Stimulated activated CD4-positive, alpha-beta T cell treated with anti-CD3 and anti-CD28 coated beads, TNF-alpha, amount 100 ng/mL, for 1 hour (primary cell): Measurements from ENCODE around the gene CMTM7.

Experiments used
- DNase-seq, 3 donors: peaks; one replicate each; pipeline ENCODE4 v3.0.0-alpha.2; 2020; ENCODE audit warnings: low read depth in 3 of 3, low spot score in 1 of 3

CMTM7 gene, protein sequence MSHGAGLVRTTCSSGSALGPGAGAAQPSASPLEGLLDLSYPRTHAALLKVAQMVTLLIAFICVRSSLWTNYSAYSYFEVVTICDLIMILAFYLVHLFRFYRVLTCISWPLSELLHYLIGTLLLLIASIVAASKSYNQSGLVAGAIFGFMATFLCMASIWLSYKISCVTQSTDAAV

DNA sequence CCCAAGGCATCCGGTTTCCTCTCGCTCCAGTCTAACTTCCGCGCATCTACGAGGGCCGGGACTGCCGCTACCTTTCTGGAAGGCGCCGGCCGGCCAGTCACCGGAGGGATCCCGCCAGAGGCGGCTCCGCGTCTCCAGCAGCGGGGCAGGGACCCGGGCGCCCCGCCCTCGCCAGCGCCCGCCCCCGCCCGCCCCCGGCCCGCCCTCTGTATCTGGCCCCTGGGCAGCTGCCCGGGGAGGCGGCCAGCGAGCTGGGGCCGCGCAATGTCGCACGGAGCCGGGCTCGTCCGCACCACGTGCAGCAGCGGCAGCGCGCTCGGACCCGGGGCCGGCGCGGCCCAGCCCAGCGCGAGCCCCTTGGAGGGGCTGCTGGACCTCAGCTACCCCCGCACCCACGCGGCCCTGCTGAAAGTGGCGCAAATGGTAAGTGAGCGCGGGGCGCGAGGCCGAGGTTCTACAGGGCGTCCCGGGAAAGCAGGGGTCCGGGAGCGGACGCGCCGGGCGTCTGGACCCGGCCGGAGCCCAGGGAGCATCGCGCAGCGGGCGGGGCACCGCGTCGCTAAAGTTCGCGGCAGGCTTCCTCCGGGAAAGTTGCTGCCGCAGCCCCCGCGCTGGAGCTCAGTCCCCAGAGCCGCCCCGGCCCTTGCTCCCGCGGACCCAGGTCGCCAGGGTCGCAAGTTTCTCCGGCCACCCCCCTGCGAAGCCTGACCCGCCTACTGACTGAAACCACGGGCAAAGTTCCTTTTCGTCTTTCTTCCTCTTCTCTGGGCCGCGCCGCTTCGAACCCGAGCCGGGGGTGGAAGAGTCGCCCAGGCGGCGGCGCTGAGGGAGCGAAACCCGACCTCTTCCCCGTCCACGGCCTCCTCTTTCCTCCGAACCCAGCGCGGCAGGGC is at the start of gene CMTM7:
Gene CMTM7 (plus strand): TSS at position 211 of the 893 bp plus-strand sequence. CDS start 54 bp downstream, at position 265.
- peak in 1 of 3 donors; percentile 35 for DNase-seq

DNA sequence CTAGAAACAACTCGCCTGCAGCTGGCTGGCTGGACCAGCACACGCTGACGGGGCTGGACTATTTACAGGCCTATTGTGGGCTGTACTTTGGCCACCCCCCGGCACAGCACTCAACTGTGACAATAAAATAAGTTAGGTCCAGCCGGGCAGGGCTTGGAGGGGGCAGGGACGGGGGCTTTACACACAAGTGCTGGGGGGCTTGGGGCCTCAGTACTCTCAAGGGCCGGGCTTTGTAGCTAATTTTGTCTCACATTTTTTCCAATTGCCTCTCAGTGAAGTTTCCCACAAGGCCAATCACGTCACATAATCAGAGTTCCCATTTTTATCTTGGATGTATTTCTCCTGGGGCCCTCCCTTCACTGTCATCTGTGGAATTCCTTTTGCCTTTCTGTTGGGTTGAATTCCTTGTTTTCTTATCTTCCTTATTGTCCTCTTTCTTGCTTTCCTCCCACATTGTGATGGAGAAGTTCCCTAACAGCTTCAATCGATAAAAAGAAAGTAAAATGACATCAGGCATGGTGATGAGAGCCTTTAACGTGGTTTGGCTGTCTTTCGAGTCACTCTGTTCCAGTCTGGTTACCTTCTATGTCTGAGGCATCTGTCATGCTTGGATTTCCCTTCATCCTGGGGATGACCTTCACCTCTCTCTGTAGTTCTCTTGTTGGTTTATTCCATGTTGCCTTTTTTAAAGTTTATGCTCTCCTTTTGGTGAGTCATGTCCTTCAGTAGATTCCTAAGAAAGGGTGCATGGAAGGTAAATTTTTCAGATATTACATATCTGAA is 44.1 kb upstream of the CMTM7 start:
- no peak for DNase-seq

DNA sequence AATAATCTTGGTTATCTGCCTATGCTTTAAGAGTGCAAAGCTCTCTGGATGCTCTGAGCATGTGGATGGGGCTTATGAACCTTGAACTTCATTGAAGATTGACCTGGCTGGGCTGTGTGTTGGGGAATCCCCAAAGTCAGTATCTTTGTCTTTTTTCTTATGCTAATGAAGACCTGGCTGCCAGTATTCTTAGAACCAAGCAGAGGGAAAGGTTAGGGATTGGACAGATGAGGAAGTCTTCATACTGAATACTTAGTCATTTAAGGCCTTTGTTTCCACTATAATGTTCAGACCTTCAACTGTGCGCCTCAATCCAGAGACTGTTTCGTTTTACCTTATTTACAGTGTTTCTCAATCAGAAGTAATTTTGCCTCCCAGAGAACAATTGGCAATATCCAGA is 42.5 kb upstream of the CMTM7 start:
- DNase-seq: no peak

DNA sequence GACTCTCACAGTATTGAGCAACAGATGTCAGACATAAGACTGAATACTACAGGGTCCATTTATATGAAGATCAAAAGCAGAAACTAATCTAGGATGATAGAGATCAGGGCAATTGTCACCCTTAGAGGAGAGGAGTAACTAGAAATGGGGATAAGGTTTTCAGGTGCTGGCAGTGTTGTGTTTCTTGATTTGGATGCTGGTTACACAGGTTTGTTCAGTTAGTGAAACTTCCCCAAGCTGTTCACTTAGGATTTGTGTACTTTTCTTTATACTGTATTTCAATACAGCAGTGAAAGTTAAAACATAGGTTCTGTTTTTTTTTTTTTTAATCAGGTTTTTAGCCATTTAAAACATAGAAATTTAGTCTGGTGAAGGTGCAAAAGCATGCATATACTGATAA is 39.1 kb upstream of the CMTM7 start:
- no peak for DNase-seq

DNA sequence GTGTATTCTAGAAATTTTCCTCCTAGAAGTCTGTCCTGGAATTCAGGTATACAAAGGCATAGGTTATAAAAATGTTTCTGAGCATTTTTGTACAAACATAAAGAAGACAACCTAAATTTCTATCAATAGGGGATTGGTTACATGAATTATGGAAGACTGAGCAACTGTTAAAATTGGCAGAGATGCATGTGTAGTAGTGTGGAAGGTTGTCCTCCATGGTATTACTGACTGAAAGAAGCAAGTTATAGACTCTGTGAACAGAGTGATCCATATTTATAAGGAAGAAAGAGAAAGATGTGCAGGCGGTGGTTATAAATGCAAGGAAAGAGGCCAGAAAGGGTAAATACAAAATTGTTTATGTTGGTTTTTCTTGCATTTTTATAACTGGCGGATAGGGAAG is 38.3 kb upstream of the CMTM7 start:
- DNase-seq: no peak

DNA sequence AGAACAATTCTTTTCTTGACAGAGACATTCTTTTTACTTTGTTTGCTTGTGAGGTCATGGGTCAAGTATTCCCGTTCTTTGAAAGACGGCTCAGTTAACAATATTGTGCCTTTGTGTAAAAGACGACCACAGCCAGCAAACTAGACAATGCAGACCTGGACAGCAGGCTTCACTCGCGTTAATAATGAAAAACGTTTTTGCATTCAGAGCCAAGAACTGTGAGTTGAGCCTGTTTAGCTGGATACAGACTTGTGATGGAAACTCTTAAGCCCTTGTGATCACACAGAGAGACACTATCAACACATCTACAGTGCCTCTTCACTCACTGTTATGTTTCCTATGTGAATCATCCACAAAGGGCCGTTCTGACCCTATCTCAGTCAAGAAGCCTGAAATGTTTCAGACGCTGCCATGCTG is 37.3 kb upstream of the CMTM7 start:
- DNase-seq: no peak

DNA sequence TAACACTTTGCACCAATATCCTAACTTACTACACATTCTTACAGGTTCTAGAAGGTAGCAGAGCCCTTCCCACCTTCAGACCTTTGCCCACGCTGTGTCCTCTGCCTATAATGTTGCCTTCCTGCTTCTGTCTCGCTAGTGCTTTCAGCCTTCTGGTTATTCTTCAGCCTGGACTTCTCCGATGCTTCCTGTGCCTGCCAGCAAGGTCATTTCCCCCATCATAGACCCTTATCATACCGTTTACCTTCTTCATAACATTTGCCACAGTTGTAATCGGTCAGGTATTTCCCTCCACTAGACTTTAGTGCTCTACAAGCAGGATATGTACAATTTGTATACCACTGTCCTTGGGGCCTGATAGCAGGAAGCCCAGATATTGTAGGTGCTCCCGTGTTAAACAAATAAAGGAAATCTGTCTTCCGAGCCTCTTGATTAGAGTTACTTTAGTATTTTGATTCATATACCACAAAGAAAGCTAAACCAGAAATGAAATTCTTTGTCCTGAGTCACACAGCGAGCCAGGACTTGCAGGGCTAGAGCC is 35.8 kb upstream of the CMTM7 start:
- DNase-seq: no peak

DNA sequence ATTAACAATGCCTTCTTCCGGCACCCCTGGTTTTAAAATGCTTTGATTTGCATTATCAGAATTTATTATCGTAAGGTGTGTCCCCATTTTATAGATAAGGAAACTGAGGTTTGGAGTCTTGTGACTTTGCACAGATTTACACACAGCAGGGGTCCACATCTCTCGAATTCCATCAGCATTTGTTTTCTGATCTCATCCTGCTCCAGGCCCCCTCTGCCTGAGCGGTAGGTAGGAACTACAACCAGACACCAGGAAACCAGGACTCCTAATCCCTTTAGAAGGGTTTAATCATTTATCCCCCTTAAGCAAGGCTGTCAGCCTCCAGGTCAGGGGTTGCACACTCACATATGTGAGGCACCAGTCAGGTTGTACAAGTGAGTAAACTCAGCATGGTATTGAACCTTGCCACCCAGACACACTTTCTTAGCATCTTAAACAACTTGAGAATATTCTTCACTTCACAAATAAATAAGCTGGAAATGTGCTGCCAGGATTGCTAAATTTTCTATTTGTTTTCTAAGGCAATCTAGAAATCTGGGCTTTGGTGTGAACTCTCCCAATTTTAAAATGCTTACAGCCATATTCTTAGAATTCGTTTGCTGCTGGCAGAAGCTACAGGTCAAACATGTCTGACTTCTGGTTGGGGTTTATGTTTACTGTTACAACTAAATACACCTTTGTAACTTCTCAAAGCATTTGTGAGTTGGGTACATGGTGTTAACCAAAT is 31.7 kb upstream of the CMTM7 start:
- no peak for DNase-seq

DNA sequence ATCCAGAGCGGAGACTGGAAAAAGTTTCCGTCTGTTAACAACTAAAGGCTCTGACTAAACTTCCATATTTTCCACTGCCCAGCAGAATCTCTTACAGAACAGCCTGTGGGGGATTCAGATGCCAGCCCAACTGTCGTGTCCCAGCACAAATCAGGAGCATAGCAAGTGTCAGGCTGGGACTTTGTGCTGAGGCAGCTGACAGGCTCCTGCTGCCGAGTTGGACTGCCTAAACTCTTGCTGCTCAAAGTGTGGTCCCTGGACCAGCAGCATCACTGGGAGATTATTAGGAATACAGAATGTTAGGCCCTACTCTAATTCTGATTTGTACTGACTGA is 31.2 kb upstream of the CMTM7 start:
- DNase-seq: no peak

DNA sequence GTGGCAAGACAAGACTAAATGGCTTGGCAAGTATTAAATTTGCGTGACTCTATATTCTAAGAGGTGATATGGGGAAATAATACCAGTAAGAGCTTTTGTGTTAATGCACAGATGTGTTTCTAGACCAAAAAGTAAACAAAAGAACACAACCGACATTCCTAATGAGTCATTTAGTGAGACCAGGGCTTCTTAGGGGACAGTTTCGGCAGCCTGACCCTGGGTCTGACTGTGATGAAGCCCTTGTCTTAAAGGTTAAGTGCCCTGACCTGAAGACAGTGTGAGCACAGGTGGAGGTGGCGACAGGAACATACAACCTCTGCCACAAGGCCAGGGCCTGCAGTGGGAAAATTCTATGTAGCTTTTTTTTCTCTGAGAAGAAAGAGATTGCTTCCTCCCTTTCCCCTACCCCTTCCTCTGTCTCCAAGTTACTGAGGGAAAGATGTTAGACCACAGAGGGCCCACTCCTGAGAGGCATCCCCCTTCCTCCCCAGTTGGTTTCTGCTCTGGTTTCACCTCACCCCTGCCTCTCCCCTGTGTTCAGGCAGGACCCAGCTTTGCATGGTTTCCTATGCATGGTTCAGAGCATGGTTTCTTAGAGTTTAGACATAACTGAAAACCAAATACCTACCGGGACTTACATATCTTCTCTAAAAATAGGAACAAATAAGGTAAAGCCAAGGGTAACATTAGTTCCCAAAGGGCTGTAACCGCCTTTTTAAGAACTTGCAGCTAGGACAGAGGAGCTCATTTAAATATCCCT is 24.8 kb upstream of the CMTM7 start:
- no peak for DNase-seq

DNA sequence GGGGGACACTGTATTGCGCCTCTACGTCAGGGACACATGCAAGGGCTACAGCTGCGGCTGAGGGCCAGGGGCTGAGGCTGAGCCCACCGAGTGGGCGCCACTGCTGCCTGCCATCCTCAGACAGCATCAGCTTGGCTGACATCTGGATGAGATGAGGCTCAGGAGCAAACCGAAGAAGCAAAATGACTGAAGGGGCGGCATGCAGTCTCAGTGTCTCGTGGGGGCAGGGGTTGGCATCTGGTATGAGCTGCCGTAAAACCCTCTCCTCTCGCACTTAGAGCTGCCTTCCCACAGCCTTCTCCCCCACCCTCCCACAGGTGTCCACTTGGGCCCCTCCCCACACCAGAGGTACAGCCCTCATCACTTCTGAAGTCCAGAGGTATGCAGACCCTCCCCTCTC is 24.2 kb upstream of the CMTM7 start:
- DNase-seq: no peak

DNA sequence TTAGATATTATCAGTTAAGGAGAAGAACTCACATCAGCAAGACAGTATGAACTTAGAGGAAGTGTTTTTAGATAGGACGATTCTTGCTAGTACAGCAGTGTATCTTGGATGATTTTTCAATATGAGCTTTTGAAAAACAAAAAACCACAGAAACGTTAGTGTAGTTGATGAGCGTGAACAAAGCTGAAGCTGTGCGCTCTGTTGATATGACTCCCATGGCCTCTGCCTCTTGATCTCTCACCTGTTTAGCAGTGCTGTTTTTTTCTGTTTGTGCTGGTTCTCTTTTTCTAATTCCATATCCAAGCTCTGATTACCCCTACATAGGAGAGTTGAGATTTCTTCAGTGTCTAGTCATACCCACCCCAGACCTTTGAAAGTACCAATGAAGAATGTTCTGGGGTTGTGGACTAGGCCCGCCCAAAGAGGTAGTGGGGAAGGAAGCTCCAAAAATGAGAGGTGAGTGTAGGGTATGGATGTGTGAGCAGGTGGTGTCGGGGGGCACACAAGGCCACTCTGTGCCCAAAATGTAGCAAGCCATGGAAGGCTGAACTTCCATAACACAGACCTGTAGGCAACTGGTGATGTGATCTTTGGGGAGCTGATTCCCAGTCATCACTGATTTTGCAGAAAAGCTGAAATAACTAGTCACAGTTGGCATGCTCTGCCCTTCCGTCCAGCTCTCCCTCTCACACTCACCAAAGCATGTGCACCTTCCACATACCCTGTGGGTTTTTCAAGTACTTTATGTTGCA is 20.0 kb upstream of the CMTM7 start:
- no peak for DNase-seq

DNA sequence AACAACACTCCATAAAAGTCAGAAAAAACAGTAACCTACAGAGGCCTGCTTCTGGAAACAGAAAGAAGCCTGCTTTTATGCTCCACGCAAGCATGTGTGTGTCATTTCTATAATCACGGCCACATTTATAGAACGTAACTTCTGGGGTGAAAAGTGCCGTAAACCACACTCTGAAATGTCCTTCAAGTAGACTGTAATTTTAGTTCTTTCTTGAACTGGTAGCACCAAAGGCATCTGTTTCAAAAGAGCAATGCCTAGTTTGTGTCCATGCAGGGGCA is 19.5 kb upstream of the CMTM7 start:
- no peak for DNase-seq

DNA sequence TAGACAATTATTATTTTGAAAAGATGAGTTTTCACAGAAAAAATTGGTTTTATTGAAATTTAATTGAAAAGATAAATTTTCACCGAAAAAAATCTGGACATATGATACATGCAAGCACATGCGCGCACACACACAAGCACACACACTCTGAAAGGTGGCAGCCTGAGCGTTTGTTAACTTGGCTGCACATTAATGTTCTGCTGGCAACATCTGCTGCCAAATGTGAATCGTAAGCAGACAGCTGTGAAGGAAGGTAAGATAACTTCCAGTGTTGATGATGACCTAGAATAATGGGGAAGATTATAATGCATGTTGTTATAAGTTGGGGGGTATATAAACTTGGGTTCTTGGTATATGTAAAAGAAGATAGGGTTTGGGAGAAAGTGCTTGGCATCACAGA is 18.4 kb upstream of the CMTM7 start:
- DNase-seq: no peak

DNA sequence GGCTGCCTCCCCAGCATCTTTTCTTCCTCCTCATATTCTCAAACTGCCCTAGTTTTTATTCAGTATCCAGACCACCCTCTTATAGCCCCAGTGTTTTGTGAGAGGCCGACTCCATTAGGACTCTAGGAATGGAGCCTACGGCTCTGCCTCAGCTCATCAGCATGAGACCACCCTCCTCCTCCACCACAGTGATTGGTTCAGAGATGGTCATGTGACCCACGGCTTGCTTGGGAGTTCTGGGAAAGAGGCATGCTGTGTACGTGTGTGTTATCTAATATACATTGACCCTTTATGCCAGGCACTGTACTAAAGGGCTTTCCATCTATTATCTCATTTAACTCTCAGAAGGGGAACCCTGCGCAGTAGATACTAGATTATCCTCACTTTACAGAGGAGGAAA is 17.8 kb upstream of the CMTM7 start:
- DNase-seq: no peak

DNA sequence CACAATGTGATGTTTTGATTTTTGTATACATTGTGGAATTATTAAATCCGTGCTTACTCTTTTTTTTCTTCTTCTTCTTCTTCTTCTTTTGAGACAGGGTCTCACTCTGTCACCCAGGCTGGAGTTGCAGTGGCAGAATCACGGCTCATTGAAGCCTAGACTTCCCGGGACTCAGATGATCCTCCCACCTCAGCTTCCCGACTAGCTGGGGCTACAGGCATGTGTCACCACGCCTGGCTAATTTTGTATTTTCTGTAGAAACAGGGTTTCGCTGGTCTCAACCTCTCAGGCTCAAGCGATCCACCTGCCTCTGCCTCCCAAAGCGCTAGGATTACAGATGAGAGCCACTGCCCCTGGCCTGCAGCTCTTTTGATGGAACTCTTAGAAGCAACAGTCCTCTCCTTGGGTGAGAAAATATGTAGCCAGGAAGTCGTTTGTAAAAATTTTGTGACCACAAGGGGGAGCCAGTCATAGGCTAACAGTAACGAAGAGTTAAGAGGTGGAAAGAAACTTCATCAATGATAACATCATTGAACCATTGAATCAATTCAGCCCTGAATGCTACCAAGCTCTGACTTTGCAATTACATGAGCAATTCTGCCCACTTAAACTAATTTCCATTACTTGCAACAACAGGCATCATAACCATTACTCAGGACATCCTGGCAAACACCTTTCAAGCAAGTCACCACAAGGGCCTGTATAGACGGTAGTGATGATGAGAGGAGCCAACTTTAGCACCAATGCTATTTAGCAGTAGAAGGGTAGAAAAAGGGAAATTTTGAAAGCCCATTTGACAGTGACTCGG is 16.7 kb upstream of the CMTM7 start:
- DNase-seq: peak in 2 of 3 donors; percentile 42 to 43

DNA sequence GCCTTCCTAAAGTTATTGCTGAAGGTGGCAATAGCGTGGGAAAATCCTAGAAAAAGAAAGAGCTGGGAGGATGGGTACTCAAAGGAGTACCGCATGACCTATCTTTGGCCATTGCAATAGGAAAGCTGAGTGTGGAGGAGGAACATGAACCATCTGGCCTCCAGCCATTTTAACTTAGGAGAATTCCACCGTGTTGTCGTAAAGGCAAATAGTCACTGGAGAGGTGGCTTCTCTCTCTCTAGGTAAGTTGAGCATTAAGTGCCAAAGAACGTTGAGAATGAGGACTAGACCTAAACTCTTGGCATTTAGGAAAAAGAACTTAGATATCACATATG is 16.1 kb upstream of the CMTM7 start:
- no peak for DNase-seq

DNA sequence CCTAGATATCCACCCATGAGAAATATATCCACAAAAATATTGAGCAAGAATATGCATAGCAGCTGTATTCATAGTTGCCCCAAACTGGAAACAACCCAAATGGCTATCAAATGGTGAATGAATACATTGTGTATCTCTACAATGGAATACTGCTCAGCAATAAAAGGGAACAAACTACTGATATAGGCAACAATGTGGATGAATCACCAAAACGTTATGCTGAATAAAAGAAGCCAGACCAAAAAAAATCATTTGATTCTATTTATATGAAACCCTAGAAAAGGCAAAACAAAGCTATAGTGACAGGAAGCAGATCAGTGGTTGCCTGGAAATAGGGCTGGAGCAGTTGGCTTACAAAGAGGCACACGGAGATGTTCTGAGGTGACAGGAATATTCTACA is 15.5 kb upstream of the CMTM7 start:
- DNase-seq: no peak

DNA sequence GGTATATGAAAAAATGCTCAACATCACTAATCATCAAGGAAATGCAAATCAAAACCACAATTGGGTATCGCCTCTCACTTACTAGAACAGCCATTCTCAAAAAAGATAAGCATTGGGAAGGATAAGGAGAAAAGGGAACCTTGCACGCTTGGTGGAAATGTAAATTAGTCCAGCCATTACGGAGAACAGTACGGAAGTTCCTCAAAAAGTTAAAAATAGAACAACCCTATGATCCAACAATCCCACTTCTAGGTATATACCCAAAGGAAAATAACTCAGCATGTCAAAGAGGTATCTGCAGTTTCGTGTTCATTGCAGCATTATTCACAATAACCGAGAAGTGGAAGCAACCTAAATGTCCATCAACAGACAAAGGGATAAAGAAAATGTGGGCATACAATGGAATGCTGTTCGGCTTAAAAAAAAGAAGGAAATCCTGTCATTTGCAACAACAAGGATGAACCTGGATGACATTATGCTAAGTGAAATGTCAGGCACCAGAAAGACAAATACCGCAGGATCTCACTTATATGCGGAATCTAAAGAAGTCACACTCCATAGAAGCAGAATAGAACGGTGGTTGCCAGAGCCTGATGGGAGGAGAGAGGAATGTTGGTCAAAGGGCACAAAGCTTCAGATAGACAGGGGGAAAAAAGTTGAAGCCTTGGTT is 11.7 kb upstream of the CMTM7 start:
- DNase-seq: no peak
